H9 (cell line): ENCODE results near the gene CTDSP2. TPM values are rescaled to one million over a fixed set of nuclear protein-coding genes. Genes with fewer than 3 reads are reported as not detected.
"Not testable (repeated sequence)": the region's sequence is repeated elsewhere in the genome, so short reads cannot be mapped to it uniquely, and the experiment has no call there.

Experiments
- DNase-seq: peaks from one replicate; pipeline ENCODE4 v3.0.0-alpha.2; 2017
- H2AFZ ChIP-seq: one replicate; pipeline ENCODE4 v1.6.1; 2013; ENCODE audit warnings: mild to moderate bottlenecking, low read length, control low read depth, moderate library complexity
- H2AK5ac ChIP-seq: 2 replicates; pipeline ENCODE4 v1.6.1; 2013; ENCODE audit warnings: low read length, control low read depth, mixed read lengths; ENCODE audit not compliant: insufficient read length
- H2BK120ac ChIP-seq: one replicate; pipeline ENCODE4 v1.6.1; 2013; ENCODE audit warnings: low read depth, mild to moderate bottlenecking, low read length, control low read depth, inconsistent platforms; ENCODE audit not compliant: poor library complexity, severe bottlenecking
- H2BK12ac ChIP-seq: 2 replicates; pipeline ENCODE4 v1.6.1; 2013; ENCODE audit warnings: low read length, control low read depth, mixed read lengths, low read depth; ENCODE audit not compliant: insufficient read length
- H2BK15ac ChIP-seq: 2 replicates; pipeline ENCODE4 v1.6.1; 2013; ENCODE audit warnings: low read depth, low read length, control low read depth
- H2BK20ac ChIP-seq: one replicate; pipeline ENCODE4 v1.6.1; 2013; ENCODE audit warnings: low read depth, mild to moderate bottlenecking, low read length, control low read depth, inconsistent platforms; ENCODE audit not compliant: poor library complexity, severe bottlenecking
- H2BK5ac ChIP-seq: 2 replicates; pipeline ENCODE4 v1.6.1; 2013; ENCODE audit warnings: low read length, control low read depth, mixed read lengths; ENCODE audit not compliant: insufficient read length
- H3K14ac ChIP-seq: 2 replicates; pipeline ENCODE4 v1.6.1; 2013; ENCODE audit warnings: low read length, control low read depth; ENCODE audit not compliant: insufficient read depth
- H3K18ac ChIP-seq: 2 replicates; pipeline ENCODE4 v1.6.1; 2013; ENCODE audit warnings: low read depth, mild to moderate bottlenecking, mixed read lengths, low read length, control low read depth; ENCODE audit not compliant: insufficient read length
- H3K23ac ChIP-seq: 2 replicates; pipeline ENCODE4 v1.6.1; 2013; ENCODE audit warnings: low read length, control low read depth, mixed read lengths, low read depth; ENCODE audit not compliant: insufficient read length
- H3K23me2 ChIP-seq: 2 replicates; pipeline ENCODE4 v1.6.1; 2013; ENCODE audit warnings: low read depth, mild to moderate bottlenecking, mixed read lengths, low read length, control low read depth; ENCODE audit not compliant: insufficient read length, poor library complexity, severe bottlenecking
- H3K27ac ChIP-seq: 2 replicates; pipeline ENCODE4 v1.5.1; 2013; ENCODE audit warnings: low read length, control low read depth, mixed read lengths, low read depth; ENCODE audit not compliant: insufficient read length
- H3K27me3 ChIP-seq: 2 replicates; pipeline ENCODE4 v1.6.1; 2013; ENCODE audit warnings: low read length, control low read depth, inconsistent platforms; ENCODE audit not compliant: insufficient read depth
- H3K4ac ChIP-seq: 2 replicates; pipeline ENCODE4 v1.6.1; 2013; ENCODE audit warnings: low read depth, mild to moderate bottlenecking, control low read depth, inconsistent platforms, low read length, moderate library complexity
- H3K4me1 ChIP-seq: 2 replicates; pipeline ENCODE4 v1.6.1; 2013; ENCODE audit warnings: low read length, control low read depth, inconsistent platforms; ENCODE audit not compliant: insufficient read depth
- H3K4me2 ChIP-seq: 2 replicates; pipeline ENCODE4 v1.6.1; 2013; ENCODE audit warnings: low read length, control low read depth, mixed read lengths; ENCODE audit not compliant: insufficient read length, insufficient read depth
- H3K56ac ChIP-seq: 2 replicates; pipeline ENCODE4 v1.6.1; 2013; ENCODE audit warnings: low read depth, mild to moderate bottlenecking, mixed read lengths, low read length, control low read depth; ENCODE audit not compliant: insufficient read length
- H3K79me1 ChIP-seq: 2 replicates; pipeline ENCODE4 v1.6.1; 2013; ENCODE audit warnings: low read depth, mild to moderate bottlenecking, moderate library complexity, low read length, control low read depth, inconsistent platforms; ENCODE audit not compliant: insufficient read depth, poor library complexity, severe bottlenecking
- H3K79me2 ChIP-seq: 2 replicates; pipeline ENCODE4 v1.6.1; 2013; ENCODE audit warnings: low read length, control low read depth, inconsistent platforms; ENCODE audit not compliant: insufficient read depth
- H3K9ac ChIP-seq: 2 replicates; pipeline ENCODE4 v1.6.1; 2013; ENCODE audit warnings: low read length, control low read depth, mixed read lengths; ENCODE audit not compliant: insufficient read length; ENCODE audit errors: extremely low read depth
- H3K9me3 ChIP-seq: one replicate; pipeline ENCODE4 v1.6.1; 2013; ENCODE audit warnings: low read depth, low read length, inconsistent platforms; ENCODE audit not compliant: control insufficient read depth
- H3T11ph ChIP-seq: one replicate; pipeline ENCODE4 v1.6.1; 2013; ENCODE audit warnings: mild to moderate bottlenecking, low read length, control low read depth, inconsistent platforms
- H4K20me1 ChIP-seq: one replicate; pipeline ENCODE4 v1.6.1; 2013; ENCODE audit not compliant: control insufficient read depth, insufficient read length, insufficient read depth
- H4K5ac ChIP-seq: 2 replicates; pipeline ENCODE4 v1.6.1; 2013; ENCODE audit warnings: low read depth, mild to moderate bottlenecking, mixed read lengths, low read length, control low read depth; ENCODE audit not compliant: insufficient read length
- H4K8ac ChIP-seq: replicated peaks from 2 replicates; pipeline ENCODE4 v1.6.1; 2013; ENCODE audit warnings: low read length, control low read depth, mixed read lengths, low read depth; ENCODE audit not compliant: insufficient read length
- H4K91ac ChIP-seq: 2 replicates; pipeline ENCODE4 v1.6.1; 2013; ENCODE audit warnings: low read depth, mild to moderate bottlenecking, moderate library complexity, mixed read lengths, low read length, control low read depth; ENCODE audit not compliant: insufficient read length
- H3K27ac Mint-ChIP-seq, 3 experiments: 2 replicates in 2 of 3; 3 replicates in 1 of 3; pipeline ENCODE4 v1.8.0; 2020 to 2021; ENCODE audit warnings: mixed read lengths in 3 of 3, mild to moderate bottlenecking in 1 of 3, moderate library complexity in 1 of 3
- H3K27me3 Mint-ChIP-seq: 2 replicates; pipeline ENCODE4 v1.8.0; 2021; ENCODE audit warnings: low read depth, mild to moderate bottlenecking, moderate library complexity, mixed read lengths
- H3K36me3 Mint-ChIP-seq, 3 experiments: 2 replicates in 2 of 3; 3 replicates in 1 of 3; pipeline ENCODE4 v1.8.0; 2020 to 2021; ENCODE audit warnings: low read depth in 3 of 3, mixed read lengths in 3 of 3; ENCODE audit not compliant: insufficient read depth in 1 of 3
- H3K4me1 Mint-ChIP-seq, 2 experiments: 2 replicates each; pipeline ENCODE4 v1.8.0; 2020; ENCODE audit warnings: mixed read lengths in 2 of 2
- H3K4me3 Mint-ChIP-seq, 2 experiments: 2 replicates in 1 of 2; 3 replicates in 1 of 2; pipeline ENCODE4 v1.8.0; 2020 to 2021; ENCODE audit warnings: mild to moderate bottlenecking in 2 of 2, mixed read lengths in 2 of 2, moderate library complexity in 1 of 2
- H3K9me3 Mint-ChIP-seq, 2 experiments: 2 replicates in 1 of 2; 3 replicates in 1 of 2; pipeline ENCODE4 v1.8.0; 2020; ENCODE audit warnings: mild to moderate bottlenecking in 2 of 2, mixed read lengths in 2 of 2, moderate library complexity in 1 of 2
- whole genome bisulfite sequencing: extraction: QIAGEN DNeasy Blood & Tissue Kit; methylation state at CpG from one replicate; pipeline ENCODE4 v1.1.7; 2013; ENCODE audit warnings: missing lambda C conversion rate, low lambda C conversion rate, mixed read lengths; ENCODE audit not compliant: insufficient read length; ENCODE audit errors: extremely low coverage; 5-methylcytosine and 5-hydroxymethylcytosine counted together
- total RNA-seq: library from RNA; stranded (reverse); gene quantifications from 2 replicates; pipeline ENCODE4 v1.2.1, GENCODE V29; 2021

The CTDSP2 gene
- total RNA-seq, 1 experiment from 2014 or later = 103 TPM

- H3K4me1 Mint-ChIP-seq, H4K8ac ChIP-seq, H3K4me2 ChIP-seq, H3K9me3 ChIP-seq, H3K79me1 ChIP-seq, H2BK15ac ChIP-seq, H3T11ph ChIP-seq, H4K5ac ChIP-seq, H4K91ac ChIP-seq, H3K27me3 ChIP-seq, H2BK120ac ChIP-seq, H3K27ac Mint-ChIP-seq, H3K79me2 ChIP-seq, H3K27ac ChIP-seq, H3K18ac ChIP-seq, H3K4me3 Mint-ChIP-seq, H2BK20ac ChIP-seq, H3K23ac ChIP-seq, DNase-seq, H3K9me3 Mint-ChIP-seq, H2BK5ac ChIP-seq, H2AFZ ChIP-seq, H3K4ac ChIP-seq, H4K20me1 ChIP-seq, H3K23me2 ChIP-seq, H3K14ac ChIP-seq, H3K4me1 ChIP-seq, H3K56ac ChIP-seq, H3K9ac ChIP-seq, H2BK12ac ChIP-seq, H2AK5ac ChIP-seq, H3K27me3 Mint-ChIP-seq: not testable (repeated sequence)
- peaks cover 22 to 45% (median 42%) of the 10 kb centered on the region in 3 experiments; a peak in 6 of 7 replicates for H3K36me3 Mint-ChIP-seq
- no CpG with 5 or more reads among the region's 8 CpGs for WGBS
Measured at GRCh38 chr12:57820119-57820518, 26.4 kb downstream of the CTDSP2 start.

- H2BK120ac ChIP-seq, H2AFZ ChIP-seq, H3K79me1 ChIP-seq, H3K23me2 ChIP-seq, H3K4me3 Mint-ChIP-seq, H3K23ac ChIP-seq, H3K27ac ChIP-seq, H2BK20ac ChIP-seq, H3K9me3 ChIP-seq, H3K14ac ChIP-seq, H4K8ac ChIP-seq, H4K91ac ChIP-seq, H2BK12ac ChIP-seq, H3K4me1 ChIP-seq, DNase-seq, H4K5ac ChIP-seq, H3K79me2 ChIP-seq, H3K56ac ChIP-seq, H3K18ac ChIP-seq, H3K27ac Mint-ChIP-seq, H2BK15ac ChIP-seq, H3K4me1 Mint-ChIP-seq, H3T11ph ChIP-seq, H4K20me1 ChIP-seq, H3K9me3 Mint-ChIP-seq, H3K4ac ChIP-seq, H3K4me2 ChIP-seq, H2BK5ac ChIP-seq, H3K27me3 ChIP-seq, H2AK5ac ChIP-seq, H3K9ac ChIP-seq, H3K27me3 Mint-ChIP-seq: not testable (repeated sequence)
- no CpG with 5 or more reads among the region's 3 CpGs for WGBS
- H3K36me3 Mint-ChIP-seq = peaks cover 7 to 25% (median 21%) of the 10 kb centered on the region in 3 experiments
Measured at GRCh38 chr12:57817990-57818331, 28.6 kb downstream of the CTDSP2 start.
